ENCODE data around the gene EXOC3. TPM values are rescaled to one million over a fixed set of nuclear protein-coding genes. Genes with fewer than 3 reads are reported as not detected.

EXOC3 gene
- total RNA-seq, 4 donors from 2014 or later, result 39.1 to 54.6 (median 42.8) TPM

- Histone ChIP-seq H3K27ac (no peak overlapping the region), H3K36me3 (no peaks in the 10 kb centered on the region), H3K9me3 (no peaks in the 10 kb centered on the region), H3K4me3 (no peak overlapping the region), H3K27me3 (peaks cover 0 to 42% (median 0%) of the 10 kb centered on the region in 4 donors), H3K4me1 (peaks cover 5 to 31% (median 9%) of the 10 kb centered on the region in 3 donors)
- intact Hi-C loops (cut with DNase I), result no loop called here
- WGBS, 2 donors, result 82 to 90% methylated on average over 10 to 11 of the region's 11 CpGs
- DNase-seq, result no peak
- TF ChIP-seq POLR2A (IDR thresholded peaks at IDR 0.05), result no peak
- TF ChIP-seq, protein P1, sequence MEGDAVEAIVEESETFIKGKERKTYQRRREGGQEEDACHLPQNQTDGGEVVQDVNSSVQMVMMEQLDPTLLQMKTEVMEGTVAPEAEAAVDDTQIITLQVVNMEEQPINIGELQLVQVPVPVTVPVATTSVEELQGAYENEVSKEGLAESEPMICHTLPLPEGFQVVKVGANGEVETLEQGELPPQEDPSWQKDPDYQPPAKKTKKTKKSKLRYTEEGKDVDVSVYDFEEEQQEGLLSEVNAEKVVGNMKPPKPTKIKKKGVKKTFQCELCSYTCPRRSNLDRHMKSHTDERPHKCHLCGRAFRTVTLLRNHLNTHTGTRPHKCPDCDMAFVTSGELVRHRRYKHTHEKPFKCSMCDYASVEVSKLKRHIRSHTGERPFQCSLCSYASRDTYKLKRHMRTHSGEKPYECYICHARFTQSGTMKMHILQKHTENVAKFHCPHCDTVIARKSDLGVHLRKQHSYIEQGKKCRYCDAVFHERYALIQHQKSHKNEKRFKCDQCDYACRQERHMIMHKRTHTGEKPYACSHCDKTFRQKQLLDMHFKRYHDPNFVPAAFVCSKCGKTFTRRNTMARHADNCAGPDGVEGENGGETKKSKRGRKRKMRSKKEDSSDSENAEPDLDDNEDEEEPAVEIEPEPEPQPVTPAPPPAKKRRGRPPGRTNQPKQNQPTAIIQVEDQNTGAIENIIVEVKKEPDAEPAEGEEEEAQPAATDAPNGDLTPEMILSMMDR (IDR thresholded peaks at IDR 0.05), result no peak
Observed at GRCh38 chr5:403995-404394, 39.0 kb upstream of the EXOC3 start.

DNA sequence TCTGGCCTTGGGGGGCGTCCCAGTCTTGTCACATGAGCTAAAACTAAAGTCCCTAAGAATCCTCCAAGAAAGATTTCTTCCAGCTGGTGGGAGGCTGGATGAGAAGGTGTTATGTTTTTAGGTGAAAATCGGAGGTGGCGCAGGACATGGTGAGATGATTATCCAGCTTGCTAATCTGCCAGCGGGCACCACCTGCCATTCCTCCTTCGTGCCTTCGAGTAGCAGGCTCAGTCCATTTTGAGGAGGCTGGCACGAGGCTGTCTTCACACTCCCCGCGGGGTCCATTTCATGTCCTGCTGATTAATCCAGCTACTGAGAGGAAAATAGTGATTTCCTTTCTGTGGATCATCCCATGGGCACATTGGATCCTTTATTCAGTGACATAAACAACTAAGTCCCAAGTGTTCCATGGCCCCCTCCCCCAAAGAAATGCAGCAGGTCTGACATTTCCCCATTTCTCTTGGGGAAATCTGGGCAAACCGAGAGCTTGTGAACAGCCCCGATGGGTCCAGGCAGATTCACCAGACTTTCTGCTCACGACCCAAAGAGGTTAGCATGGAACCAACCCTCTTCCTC lies 38.2 kb upstream of the EXOC3 start:
- TF ChIP-seq, protein P1 (IDR thresholded peaks at IDR 0.05), result no peak
- no peak for TF ChIP-seq POLR2A (IDR thresholded peaks at IDR 0.05)
- Histone ChIP-seq H3K4me3 (no peak overlapping the region), H3K36me3 (no peaks in the 10 kb centered on the region), H3K9me3 (no peaks in the 10 kb centered on the region), H3K27me3 (peaks cover 0 to 35% (median 0%) of the 10 kb centered on the region in 4 donors), H3K27ac (no peak overlapping the region), H3K4me1 (peaks cover 0 to 23% (median 2%) of the 10 kb centered on the region in 3 donors)
- DNase-seq, result no peak
- 84 to 88% methylated on average over 10 to 11 of the region's 12 CpGs for WGBS, 2 donors
- intact Hi-C loops (cut with DNase I), result no loop called here

DNA sequence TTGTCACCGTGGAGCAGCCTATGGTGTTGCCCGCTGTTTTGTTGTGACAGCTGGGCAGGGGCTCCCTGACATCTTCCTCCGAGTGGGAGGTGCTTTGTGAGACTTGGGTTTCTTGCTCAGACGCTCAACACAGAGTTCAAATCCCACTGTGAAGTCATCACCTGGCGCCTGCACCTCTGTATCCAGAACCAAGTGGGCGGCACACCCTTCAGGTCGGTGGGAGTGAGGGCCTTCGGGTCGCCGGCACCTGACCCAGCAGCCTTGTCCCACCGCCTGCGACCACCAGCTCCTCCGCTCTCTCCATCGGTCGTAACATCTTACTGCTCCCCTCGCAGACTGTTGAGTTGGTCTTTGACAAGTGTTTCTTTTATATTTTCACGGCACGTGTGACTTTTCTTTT lies 37.6 kb upstream of the EXOC3 start:
- no peak overlapping the region for H3K27ac ChIP-seq
- intact Hi-C loops (cut with DNase I), result no loop called here
- H3K9me3 ChIP-seq, result no peaks in the 10 kb centered on the region
- H3K4me1 ChIP-seq, result peaks cover 0 to 16% (median 0%) of the 10 kb centered on the region in 3 donors
- TF ChIP-seq, protein P1 (IDR thresholded peaks at IDR 0.05), result no peak
- no peak for TF ChIP-seq POLR2A (IDR thresholded peaks at IDR 0.05)
- peaks cover 0 to 33% (median 0%) of the 10 kb centered on the region in 4 donors for H3K27me3 ChIP-seq
- 90 to 94% methylated on average over 16 to 17 of the region's 18 CpGs for whole genome bisulfite sequencing, 2 donors
- H3K36me3 ChIP-seq, result no peaks in the 10 kb centered on the region
- no peak overlapping the region for H3K4me3 ChIP-seq
- no peak for DNase-seq

DNA sequence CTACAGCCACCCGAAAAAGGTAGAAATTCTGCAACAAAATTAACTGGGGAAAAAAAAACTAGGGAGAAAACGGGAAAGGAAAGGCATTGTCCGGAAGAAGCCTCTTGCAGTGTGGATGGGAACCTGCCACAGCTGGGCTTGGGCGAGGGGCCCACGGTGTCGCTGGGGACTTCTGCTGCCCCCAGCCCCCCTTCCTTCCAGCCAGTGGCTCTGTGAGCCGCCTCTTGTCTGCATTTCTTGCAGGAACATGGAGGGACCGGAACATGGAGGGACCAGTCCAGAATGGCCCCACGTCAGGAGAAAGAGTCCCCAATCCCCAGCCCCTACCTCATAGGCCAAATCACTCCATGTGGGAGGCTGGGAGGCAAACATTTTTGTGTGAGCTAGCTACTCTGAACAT lies 36.9 kb upstream of the EXOC3 start:
- H3K4me3 ChIP-seq, result no peak overlapping the region
- DNase-seq, result no peak
- WGBS, 2 donors, result 80 to 88% methylated on average over 8 of the region's 9 CpGs
- H3K27me3 ChIP-seq, result peaks cover 0 to 28% (median 0%) of the 10 kb centered on the region in 4 donors
- intact Hi-C loops (cut with DNase I), result no loop called here
- no peaks in the 10 kb centered on the region for H3K9me3 ChIP-seq
- H3K4me1 ChIP-seq, result peaks cover 0 to 10% (median 0%) of the 10 kb centered on the region in 3 donors
- TF ChIP-seq, protein P1 (IDR thresholded peaks at IDR 0.05), result no peak
- TF ChIP-seq POLR2A (IDR thresholded peaks at IDR 0.05), result no peak
- no peaks in the 10 kb centered on the region for H3K36me3 ChIP-seq
- no peak overlapping the region for H3K27ac ChIP-seq

DNA sequence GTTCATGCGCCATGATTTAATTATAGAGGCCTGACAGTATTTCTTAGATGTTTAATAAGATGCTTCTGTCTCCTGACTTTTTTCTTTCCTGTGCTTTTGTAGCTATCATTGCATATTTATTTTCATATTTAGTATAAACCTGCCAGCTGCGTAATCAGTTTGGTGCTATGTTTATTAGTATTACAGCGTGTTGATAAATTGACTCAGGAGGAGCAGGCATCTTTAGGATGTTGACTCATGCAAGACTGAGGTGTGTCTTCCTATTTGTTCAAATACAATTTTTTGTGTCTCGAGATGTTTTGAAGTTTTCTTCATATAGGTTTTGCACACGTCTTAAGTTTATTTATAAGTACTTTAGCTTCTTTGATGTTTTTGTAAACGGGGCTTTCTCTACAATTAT lies 35.9 kb upstream of the EXOC3 start:
- intact Hi-C loops (cut with DNase I), result no loop called here
- peaks cover 0 to 7% (median 0%) of the 10 kb centered on the region in 3 donors for H3K4me1 ChIP-seq
- no peaks in the 10 kb centered on the region for H3K36me3 ChIP-seq
- no peaks in the 10 kb centered on the region for H3K9me3 ChIP-seq
- TF ChIP-seq, protein P1 (IDR thresholded peaks at IDR 0.05), result no peak
- TF ChIP-seq POLR2A (IDR thresholded peaks at IDR 0.05), result no peak
- no peak for DNase-seq
- no peak overlapping the region for H3K27ac ChIP-seq
- H3K4me3 ChIP-seq, result no peak overlapping the region
- H3K27me3 ChIP-seq, result peaks cover 0 to 20% (median 0%) of the 10 kb centered on the region in 4 donors
- WGBS, 2 donors, result 64 to 73% methylated on average over 6 of the region's 6 CpGs
